HG02610 (cell line): ENCODE results near the gene CREBZF.

Experiments
- ATAC-seq: cut with Tn5 transposase; IDR thresholded peaks from one replicate; pipeline ENCODE4 v1.9.1; 2021; ENCODE audit warnings: mild to moderate bottlenecking, moderate library complexity; ENCODE audit not compliant: unreplicated experiment

The CREBZF gene

GRCh38 chr11:85664615-85665481, at the start of gene CREBZF:
Gene CREBZF, minus strand, starts transcription at chr11:85665129. Its CDS starts 254 bp downstream, at chr11:85664875.
- peak; percentile 91 for ATAC-seq

- ATAC-seq = no peak
Observed at GRCh38 chr11:85712953-85713352, 48.0 kb upstream of the CREBZF start.

GRCh38 chr11:85710917-85711316, 46.0 kb upstream of the CREBZF start:
- ATAC-seq = no peak

GRCh38 chr11:85709941-85710702, 45.2 kb upstream of the CREBZF start:
- no peak for ATAC-seq

- no peak for ATAC-seq
Observed at GRCh38 chr11:85705800-85706199, 40.9 kb upstream of the CREBZF start.

- no peak for ATAC-seq
Observed at GRCh38 chr11:85704967-85705366, 40.0 kb upstream of the CREBZF start.

- ATAC-seq = peak; percentile 88
Observed at GRCh38 chr11:85699957-85700741, 35.2 kb upstream of the CREBZF start.

- no peak for ATAC-seq
Observed at GRCh38 chr11:85698195-85698594, 33.3 kb upstream of the CREBZF start.

- ATAC-seq = no peak
Observed at GRCh38 chr11:85697747-85698146, 32.8 kb upstream of the CREBZF start.

GRCh38 chr11:85695546-85695945, 30.6 kb upstream of the CREBZF start:
- no peak for ATAC-seq

GRCh38 chr11:85694385-85694980, 29.6 kb upstream of the CREBZF start:
- ATAC-seq = no peak

- no peak for ATAC-seq
Observed at GRCh38 chr11:85685820-85686459, 21.0 kb upstream of the CREBZF start, which contains the start of gene CCDC89. Gene CCDC89, minus strand, starts transcription at chr11:85686195. Its CDS starts 65 bp downstream, at chr11:85686130.

GRCh38 chr11:85685125-85685819, 20.3 kb upstream of the CREBZF start:
- ATAC-seq = no peak

GRCh38 chr11:85682330-85683305, 17.7 kb upstream of the CREBZF start:
- peak; percentile 76 for ATAC-seq

- ATAC-seq = no peak
Observed at GRCh38 chr11:85680897-85681296, 16.0 kb upstream of the CREBZF start.

- ATAC-seq = no peak
Observed at GRCh38 chr11:85679576-85679975, 14.6 kb upstream of the CREBZF start.

- no peak for ATAC-seq
Observed at GRCh38 chr11:85673393-85673792, 8.5 kb upstream of the CREBZF start.

- ATAC-seq = no peak
Observed at GRCh38 chr11:85672105-85672902, 7.4 kb upstream of the CREBZF start.
